ENCODE measurements around the gene AFAP1L2.

- TF ChIP-seq EZH2 (IDR thresholded peaks at IDR 0.05; ENCODE audit: borderline replicate concordance, low read depth, low read length, severe bottlenecking) (no peak), CTCF (IDR thresholded peaks at IDR 0.05; ENCODE audit: borderline replicate concordance, extremely low read depth, low read length, poor library complexity, severe bottlenecking) (no peak)
Measured at GRCh38 chr10:114258274-114258840, 145.9 kb downstream of the AFAP1L2 start.

All from DND-41 (cell line).